22Rv1 (cell line): ENCODE measurements around the gene FBXL7.

Source experiments
- ZFX ChIP-seq: fragments of 450-650 bp; IDR thresholded peaks from 2 replicates; pipeline ENCODE4 v1.6.1; 2017; ENCODE audit warnings: antibody characterized with exemption, borderline replicate concordance
- TF ChIP-seq, protein P1 (sequence below): fragments of 450-650 bp; IDR thresholded peaks from 2 replicates; pipeline ENCODE4 v1.5.1; 2017; ENCODE audit warnings: mild to moderate bottlenecking

DNA sequence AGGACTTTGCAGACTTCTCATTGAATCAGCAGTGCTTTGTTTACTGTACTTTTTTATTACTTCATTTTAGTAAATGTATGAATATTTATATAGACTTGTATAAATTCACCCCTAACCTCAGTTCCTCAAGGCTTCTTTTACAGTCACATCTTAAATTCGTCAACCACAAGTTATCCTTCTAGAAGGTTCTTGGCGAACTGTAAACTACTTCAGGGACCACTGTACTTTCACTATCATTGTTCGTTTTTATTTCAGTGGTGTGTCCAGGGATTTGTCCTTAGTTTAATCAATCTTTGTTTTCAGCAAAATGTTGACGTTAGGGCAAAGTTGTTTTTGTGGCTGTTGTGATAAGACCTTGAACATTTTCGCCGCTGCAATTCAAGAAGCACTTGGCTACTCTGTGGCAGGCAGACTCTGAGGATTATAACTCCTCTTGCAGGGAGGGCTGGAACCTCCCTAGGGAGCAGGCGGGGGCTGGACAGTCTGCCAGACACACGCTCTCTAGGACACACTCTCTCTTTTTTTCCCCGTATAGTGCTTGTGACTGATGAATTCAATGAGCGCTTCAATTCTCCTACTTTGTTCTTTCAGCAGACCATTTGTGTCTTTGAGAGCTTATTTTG, 252.8 kb downstream of the FBXL7 start:
- TF ChIP-seq, protein P1, sequence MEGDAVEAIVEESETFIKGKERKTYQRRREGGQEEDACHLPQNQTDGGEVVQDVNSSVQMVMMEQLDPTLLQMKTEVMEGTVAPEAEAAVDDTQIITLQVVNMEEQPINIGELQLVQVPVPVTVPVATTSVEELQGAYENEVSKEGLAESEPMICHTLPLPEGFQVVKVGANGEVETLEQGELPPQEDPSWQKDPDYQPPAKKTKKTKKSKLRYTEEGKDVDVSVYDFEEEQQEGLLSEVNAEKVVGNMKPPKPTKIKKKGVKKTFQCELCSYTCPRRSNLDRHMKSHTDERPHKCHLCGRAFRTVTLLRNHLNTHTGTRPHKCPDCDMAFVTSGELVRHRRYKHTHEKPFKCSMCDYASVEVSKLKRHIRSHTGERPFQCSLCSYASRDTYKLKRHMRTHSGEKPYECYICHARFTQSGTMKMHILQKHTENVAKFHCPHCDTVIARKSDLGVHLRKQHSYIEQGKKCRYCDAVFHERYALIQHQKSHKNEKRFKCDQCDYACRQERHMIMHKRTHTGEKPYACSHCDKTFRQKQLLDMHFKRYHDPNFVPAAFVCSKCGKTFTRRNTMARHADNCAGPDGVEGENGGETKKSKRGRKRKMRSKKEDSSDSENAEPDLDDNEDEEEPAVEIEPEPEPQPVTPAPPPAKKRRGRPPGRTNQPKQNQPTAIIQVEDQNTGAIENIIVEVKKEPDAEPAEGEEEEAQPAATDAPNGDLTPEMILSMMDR: no peak
- no peak for TF ChIP-seq ZFX
